SJSA1 (cell line): ENCODE data around the gene DISP3. TPM values are rescaled to one million over a fixed set of nuclear protein-coding genes. Genes with fewer than 3 reads are reported as not detected.

Source experiments
- DNase-seq, 2 experiments: peaks; one replicate each; pipeline ENCODE4 v3.0.0-alpha.2; 2015 to 2020; ENCODE audit warnings: low spot score in 2 of 2, low read depth in 1 of 2
- H3K27ac ChIP-seq: fragments of 250-450 bp; sonication (Bioruptor Pico); 2 replicates; pipeline ENCODE4 v1.5.1; 2020; ENCODE audit warnings: mild to moderate bottlenecking, moderate library complexity
- H3K27me3 ChIP-seq: fragments of 250-450 bp; sonication (Bioruptor Pico); replicated peaks from 2 replicates; pipeline ENCODE4 v1.5.1; 2020; ENCODE audit warnings: mild to moderate bottlenecking, moderate library complexity
- H3K36me3 ChIP-seq: fragments of 250-450 bp; sonication (Bioruptor Pico); 2 replicates; pipeline ENCODE4 v1.5.1; 2020; ENCODE audit warnings: mild to moderate bottlenecking
- H3K4me1 ChIP-seq: fragments of 250-450 bp; sonication (Bioruptor Pico); replicated peaks from 2 replicates; pipeline ENCODE4 v1.6.1; 2021; ENCODE audit warnings: mild to moderate bottlenecking
- H3K4me3 ChIP-seq: fragments of 250-450 bp; sonication (Bioruptor Pico); 2 replicates; pipeline ENCODE4 v1.5.1; 2020; ENCODE audit warnings: mild to moderate bottlenecking
- H3K9me3 ChIP-seq: fragments of 250-450 bp; sonication (Bioruptor Pico); replicated peaks from 2 replicates; pipeline ENCODE4 v1.5.1; 2020; ENCODE audit warnings: mild to moderate bottlenecking
- total RNA-seq: library from RNA; depleted of rRNA; stranded (reverse); fragments of >200 nt; shearing (Covaris generic); gene quantifications from 2 replicates; pipeline ENCODE4 v1.2.3, GENCODE V29; 2014

Gene DISP3
- total RNA-seq, 1 experiment from 2014 or later: not detected

GRCh38 chr1:11558871-11559590 lies 80.1 kb downstream of the DISP3 start:
- no peaks in the 10 kb centered on the region for H3K36me3 ChIP-seq
- no peaks in the 10 kb centered on the region for H3K4me1 ChIP-seq
- no peak for DNase-seq
- H3K27ac ChIP-seq: no peak overlapping the region
- H3K9me3 ChIP-seq: no peaks in the 10 kb centered on the region
- H3K27me3 ChIP-seq: peaks cover 27% of the 10 kb centered on the region
- no peak overlapping the region for H3K4me3 ChIP-seq

GRCh38 chr1:11559591-11559970 lies 80.6 kb downstream of the DISP3 start:
- no peak overlapping the region for H3K4me3 ChIP-seq
- no peaks in the 10 kb centered on the region for H3K36me3 ChIP-seq
- DNase-seq: no peak
- no peak overlapping the region for H3K27ac ChIP-seq
- H3K4me1 ChIP-seq: no peaks in the 10 kb centered on the region
- H3K27me3 ChIP-seq: peaks cover 27% of the 10 kb centered on the region
- H3K9me3 ChIP-seq: no peaks in the 10 kb centered on the region

GRCh38 chr1:11560061-11560460 lies 81.1 kb downstream of the DISP3 start:
- Histone ChIP-seq H3K9me3 (no peaks in the 10 kb centered on the region), H3K4me3 (no peak overlapping the region), H3K27me3 (peaks cover 27% of the 10 kb centered on the region), H3K36me3 (no peaks in the 10 kb centered on the region), H3K27ac (no peak overlapping the region), H3K4me1 (no peaks in the 10 kb centered on the region)
- no peak for DNase-seq

- H3K4me3 ChIP-seq: no peak overlapping the region
- H3K4me1 ChIP-seq: no peaks in the 10 kb centered on the region
- peaks cover 34% of the 10 kb centered on the region for H3K27me3 ChIP-seq
- no peaks in the 10 kb centered on the region for H3K9me3 ChIP-seq
- no peak overlapping the region for H3K27ac ChIP-seq
- no peak for DNase-seq
- no peaks in the 10 kb centered on the region for H3K36me3 ChIP-seq
Observed at GRCh38 chr1:11561740-11562139, 82.8 kb downstream of the DISP3 start.

- Histone ChIP-seq H3K36me3 (no peaks in the 10 kb centered on the region), H3K27me3 (peaks cover 36% of the 10 kb centered on the region), H3K9me3 (no peaks in the 10 kb centered on the region), H3K4me3 (no peak overlapping the region), H3K27ac (no peak overlapping the region), H3K4me1 (no peaks in the 10 kb centered on the region)
- DNase-seq: no peak
Observed at GRCh38 chr1:11562664-11563063, 83.7 kb downstream of the DISP3 start.

- Histone ChIP-seq H3K4me3 (no peak overlapping the region), H3K27me3 (peaks cover 36% of the 10 kb centered on the region), H3K36me3 (no peaks in the 10 kb centered on the region), H3K27ac (no peak overlapping the region), H3K4me1 (no peaks in the 10 kb centered on the region), H3K9me3 (no peaks in the 10 kb centered on the region)
- DNase-seq: no peak
Observed at GRCh38 chr1:11563560-11564069, 84.7 kb downstream of the DISP3 start.

- peaks cover 38% of the 10 kb centered on the region for H3K27me3 ChIP-seq
- no peak overlapping the region for H3K4me3 ChIP-seq
- no peaks in the 10 kb centered on the region for H3K36me3 ChIP-seq
- DNase-seq: no peak
- no peak overlapping the region for H3K27ac ChIP-seq
- no peaks in the 10 kb centered on the region for H3K9me3 ChIP-seq
- H3K4me1 ChIP-seq: no peaks in the 10 kb centered on the region
Observed at GRCh38 chr1:11564237-11564636, 85.3 kb downstream of the DISP3 start.

GRCh38 chr1:11566042-11566850 lies 87.3 kb downstream of the DISP3 start:
- H3K4me1 ChIP-seq: no peaks in the 10 kb centered on the region
- peaks cover 51% of the 10 kb centered on the region for H3K27me3 ChIP-seq
- no peaks in the 10 kb centered on the region for H3K9me3 ChIP-seq
- DNase-seq: no peak
- no peak overlapping the region for H3K4me3 ChIP-seq
- H3K36me3 ChIP-seq: no peaks in the 10 kb centered on the region
- no peak overlapping the region for H3K27ac ChIP-seq

- Histone ChIP-seq H3K27me3 (peaks cover 55% of the 10 kb centered on the region), H3K9me3 (no peaks in the 10 kb centered on the region), H3K4me1 (no peaks in the 10 kb centered on the region), H3K27ac (no peak overlapping the region), H3K36me3 (no peaks in the 10 kb centered on the region), H3K4me3 (no peak overlapping the region)
- no peak for DNase-seq
Observed at GRCh38 chr1:11567244-11568065, 88.5 kb downstream of the DISP3 start.

- no peaks in the 10 kb centered on the region for H3K36me3 ChIP-seq
- no peak for DNase-seq
Observed at GRCh38 chr1:11568687-11569086, 89.7 kb downstream of the DISP3 start.

GRCh38 chr1:11569551-11569950 lies 90.6 kb downstream of the DISP3 start:
- no peaks in the 10 kb centered on the region for H3K9me3 ChIP-seq
- H3K36me3 ChIP-seq: no peaks in the 10 kb centered on the region
- no peak overlapping the region for H3K27ac ChIP-seq
- no peaks in the 10 kb centered on the region for H3K4me1 ChIP-seq
- no peak for DNase-seq
- peaks cover 45% of the 10 kb centered on the region for H3K27me3 ChIP-seq
- no peak overlapping the region for H3K4me3 ChIP-seq

More at GRCh38 chr1:11568687-11569086, 89.7 kb downstream of the DISP3 start:
- Histone ChIP-seq H3K27ac (no peak overlapping the region), H3K4me3 (no peak overlapping the region), H3K27me3 (peaks cover 47% of the 10 kb centered on the region), H3K4me1 (no peaks in the 10 kb centered on the region), H3K9me3 (no peaks in the 10 kb centered on the region)

- Histone ChIP-seq H3K27ac (no peak overlapping the region), H3K4me1 (no peaks in the 10 kb centered on the region), H3K36me3 (no peaks in the 10 kb centered on the region), H3K4me3 (no peak overlapping the region), H3K9me3 (no peaks in the 10 kb centered on the region), H3K27me3 (peaks cover 45% of the 10 kb centered on the region)
- DNase-seq: no peak
Observed at GRCh38 chr1:11569954-11570353, 91.0 kb downstream of the DISP3 start.

GRCh38 chr1:11570821-11571380 lies 91.9 kb downstream of the DISP3 start:
- Histone ChIP-seq H3K27ac (no peak overlapping the region), H3K27me3 (peaks cover 46% of the 10 kb centered on the region)
- DNase-seq: no peak

More at GRCh38 chr1:11570821-11571380, 91.9 kb downstream of the DISP3 start:
- no peaks in the 10 kb centered on the region for H3K36me3 ChIP-seq
- no peaks in the 10 kb centered on the region for H3K9me3 ChIP-seq
- H3K4me3 ChIP-seq: no peak overlapping the region
- no peaks in the 10 kb centered on the region for H3K4me1 ChIP-seq
